ENCODE data around the gene KLHL17.

KLHL17 gene

DNA sequence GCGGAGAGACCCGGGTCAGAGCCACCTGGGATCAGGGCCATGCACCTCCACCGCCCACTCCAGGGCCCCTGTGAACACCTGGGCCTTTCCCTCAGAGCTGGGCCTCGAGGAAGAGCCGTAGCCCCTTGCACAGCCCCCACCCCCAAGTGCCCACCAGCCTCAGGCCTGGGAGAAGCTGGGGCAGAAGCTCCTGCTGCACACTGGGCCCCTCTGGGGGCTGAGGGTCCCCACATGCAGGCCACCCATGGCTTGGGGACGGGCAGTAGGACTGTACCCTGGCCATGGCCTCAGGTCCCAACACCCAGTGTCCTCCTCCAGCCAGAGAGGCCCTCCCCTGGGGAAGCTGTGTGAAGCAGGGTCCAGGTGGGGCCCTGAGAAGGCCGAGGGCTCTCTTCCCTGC lies 7.8 kb upstream of the KLHL17 start:
- H3K9ac ChIP-seq (ENCODE audit: low read length in 5 of 5), result no peak overlapping the region
- H3K27me3 ChIP-seq (ENCODE audit: control insufficient read depth in 5 of 5, insufficient read depth in 4 of 5, low read length in 5 of 5), result no peaks in the 10 kb centered on the region
- H3K36me3 ChIP-seq (ENCODE audit: control insufficient read depth in 5 of 5, insufficient read depth in 5 of 5, low read length in 5 of 5), result peaks cover 0 to 95% (median 92%) of the 10 kb centered on the region in 5 donors
- no peak overlapping the region for H3K27ac ChIP-seq (ENCODE audit: low read depth, low read length)
- no peak overlapping the region for H3K4me3 ChIP-seq (ENCODE audit: low read depth in 1 of 5, low read length in 5 of 5)
- H3K9me3 ChIP-seq (ENCODE audit: control insufficient read depth in 5 of 5, low read length in 5 of 5), result no peaks in the 10 kb centered on the region
- H3K4me1 ChIP-seq (ENCODE audit: control insufficient read depth in 5 of 5, insufficient read depth in 5 of 5, low read length in 5 of 5), result peaks cover 2 to 7% (median 5%) of the 10 kb centered on the region in 5 donors

DNA sequence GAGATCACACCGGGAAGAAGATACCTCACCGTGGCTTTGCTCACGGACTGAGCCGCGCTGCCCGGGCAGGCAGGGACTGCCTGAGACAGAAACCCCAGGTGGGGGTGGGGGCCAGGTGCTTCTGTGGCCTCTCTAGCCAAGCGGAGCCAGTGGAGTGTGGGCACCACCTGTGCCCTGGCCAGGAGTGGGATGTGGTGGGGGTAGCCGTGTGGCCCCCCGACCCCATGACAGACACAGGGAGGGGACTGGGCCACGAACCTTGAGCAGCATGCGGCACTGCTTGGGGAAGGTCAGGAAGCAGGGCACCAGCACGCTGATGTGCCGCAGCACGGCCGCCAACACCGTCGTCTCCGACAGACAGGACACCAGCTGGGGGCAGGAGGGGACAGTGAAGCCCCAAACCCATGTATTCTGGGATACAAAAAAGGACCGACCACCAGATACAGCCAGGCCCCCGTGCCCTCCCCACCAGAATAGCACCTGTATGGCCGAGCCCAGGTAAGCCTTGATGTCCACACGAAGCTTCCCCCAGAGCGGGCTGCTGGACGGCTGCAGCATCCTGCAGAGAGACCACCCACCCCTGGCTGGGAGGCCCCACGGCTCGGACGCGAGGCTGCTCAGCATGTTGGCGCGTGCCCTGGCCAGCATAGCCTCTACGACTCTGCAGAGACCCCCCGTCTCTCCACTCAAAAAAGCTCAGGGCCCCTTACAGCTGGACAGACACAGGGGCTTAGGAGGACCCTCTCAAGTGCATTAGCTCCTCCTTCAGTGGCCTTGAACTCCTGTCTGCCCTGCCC lies 6.7 kb upstream of the KLHL17 start:
- Histone ChIP-seq H3K4me3 (ENCODE audit: low read depth in 1 of 5, low read length in 5 of 5) (no peak overlapping the region), H3K9ac (ENCODE audit: low read length in 5 of 5) (no peak overlapping the region), H3K9me3 (ENCODE audit: control insufficient read depth in 5 of 5, low read length in 5 of 5) (no peaks in the 10 kb centered on the region), H3K36me3 (ENCODE audit: control insufficient read depth in 5 of 5, insufficient read depth in 5 of 5, low read length in 5 of 5) (peaks cover 0 to 83% (median 81%) of the 10 kb centered on the region in 5 donors), H3K27me3 (ENCODE audit: control insufficient read depth in 5 of 5, insufficient read depth in 4 of 5, low read length in 5 of 5) (no peaks in the 10 kb centered on the region), H3K27ac (ENCODE audit: low read depth, low read length) (no peak overlapping the region), H3K4me1 (ENCODE audit: control insufficient read depth in 5 of 5, insufficient read depth in 5 of 5, low read length in 5 of 5) (peaks cover 5 to 18% (median 16%) of the 10 kb centered on the region in 5 donors)

DNA sequence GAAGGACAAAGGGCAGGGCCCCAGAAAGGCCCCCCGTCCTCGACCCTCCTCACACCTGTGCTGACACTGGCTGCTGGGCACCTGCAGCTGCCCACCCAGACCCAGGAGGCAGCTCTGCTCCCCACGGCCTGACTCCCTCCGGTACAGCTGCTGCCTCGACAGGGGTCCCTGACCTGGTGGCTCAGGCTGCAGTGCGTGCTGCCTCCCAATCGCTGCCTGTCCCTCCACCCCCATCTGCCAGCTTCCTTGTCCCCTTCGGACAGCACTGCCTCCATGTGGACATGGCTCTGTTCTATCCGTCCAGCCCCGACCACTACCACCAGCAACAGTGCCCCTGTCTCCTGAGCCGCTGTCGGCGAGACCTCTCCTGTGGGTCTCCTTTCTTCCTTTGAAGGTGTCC lies 5.5 kb upstream of the KLHL17 start:
- H3K9ac ChIP-seq (ENCODE audit: low read length in 5 of 5), result no peak overlapping the region
- peaks cover 5 to 27% (median 23%) of the 10 kb centered on the region in 5 donors for H3K4me1 ChIP-seq (ENCODE audit: control insufficient read depth in 5 of 5, insufficient read depth in 5 of 5, low read length in 5 of 5)
- H3K27ac ChIP-seq (ENCODE audit: low read depth, low read length), result no peak overlapping the region
- H3K36me3 ChIP-seq (ENCODE audit: control insufficient read depth in 5 of 5, insufficient read depth in 5 of 5, low read length in 5 of 5), result peaks cover 0 to 71% (median 69%) of the 10 kb centered on the region in 5 donors
- no peaks in the 10 kb centered on the region for H3K9me3 ChIP-seq (ENCODE audit: control insufficient read depth in 5 of 5, low read length in 5 of 5)
- H3K4me3 ChIP-seq (ENCODE audit: low read depth in 1 of 5, low read length in 5 of 5), result no peak overlapping the region
- no peaks in the 10 kb centered on the region for H3K27me3 ChIP-seq (ENCODE audit: control insufficient read depth in 5 of 5, insufficient read depth in 4 of 5, low read length in 5 of 5)

DNA sequence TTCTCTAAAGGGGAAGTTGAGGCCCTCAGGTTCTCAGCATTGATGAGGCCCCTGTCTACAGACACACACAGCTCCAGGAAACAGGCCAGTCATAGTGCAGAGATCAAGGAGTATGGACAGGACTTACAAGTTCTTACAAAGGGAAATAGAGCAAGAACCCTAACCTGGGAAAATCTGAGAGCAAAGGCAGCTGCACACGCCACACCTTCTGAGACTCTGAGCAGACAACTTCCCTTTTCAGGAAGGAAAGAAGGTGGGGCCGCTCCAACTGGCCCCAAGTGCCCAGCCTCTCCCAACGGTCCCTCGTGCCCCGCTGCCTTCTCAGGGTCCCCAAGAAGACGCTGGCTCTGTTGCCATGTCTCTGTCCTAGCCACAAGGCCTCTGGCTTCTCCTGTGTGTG lies 4.9 kb upstream of the KLHL17 start:
- H3K36me3 ChIP-seq (ENCODE audit: control insufficient read depth in 5 of 5, insufficient read depth in 5 of 5, low read length in 5 of 5), result peaks cover 0 to 66% (median 64%) of the 10 kb centered on the region in 5 donors
- peaks cover 5 to 32% (median 27%) of the 10 kb centered on the region in 5 donors for H3K4me1 ChIP-seq (ENCODE audit: control insufficient read depth in 5 of 5, insufficient read depth in 5 of 5, low read length in 5 of 5)
- H3K27ac ChIP-seq (ENCODE audit: low read depth, low read length), result no peak overlapping the region
- H3K4me3 ChIP-seq (ENCODE audit: low read depth in 1 of 5, low read length in 5 of 5), result no peak overlapping the region
- no peaks in the 10 kb centered on the region for H3K27me3 ChIP-seq (ENCODE audit: control insufficient read depth in 5 of 5, insufficient read depth in 4 of 5, low read length in 5 of 5)
- H3K9ac ChIP-seq (ENCODE audit: low read length in 5 of 5), result no peak overlapping the region
- H3K9me3 ChIP-seq (ENCODE audit: control insufficient read depth in 5 of 5, low read length in 5 of 5), result no peaks in the 10 kb centered on the region

DNA sequence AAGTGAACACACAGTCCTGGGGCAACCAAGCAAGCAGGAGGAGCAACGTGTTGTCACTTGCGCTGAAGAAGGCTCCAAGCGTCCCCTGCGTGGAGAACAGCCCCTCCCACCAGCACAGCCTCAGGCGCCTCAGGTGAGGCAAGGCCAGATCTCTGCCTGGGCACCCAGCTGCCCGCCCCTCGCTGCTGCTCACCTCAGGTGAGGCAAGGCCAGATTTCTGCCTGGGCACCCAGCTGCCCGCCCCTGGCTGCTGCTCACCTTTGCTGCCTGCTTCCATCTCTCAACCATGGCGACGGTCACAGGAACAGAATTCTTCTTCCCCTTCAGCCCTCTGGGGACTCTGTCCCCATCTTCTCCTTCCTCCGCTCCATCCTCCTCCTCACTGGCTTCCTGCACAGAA lies 3.7 kb upstream of the KLHL17 start:
- H3K36me3 ChIP-seq (ENCODE audit: control insufficient read depth in 5 of 5, insufficient read depth in 5 of 5, low read length in 5 of 5), result peaks cover 0 to 54% (median 52%) of the 10 kb centered on the region in 5 donors
- no peak overlapping the region for H3K9ac ChIP-seq (ENCODE audit: low read length in 5 of 5)
- H3K9me3 ChIP-seq (ENCODE audit: control insufficient read depth in 5 of 5, low read length in 5 of 5), result no peaks in the 10 kb centered on the region
- no peak overlapping the region for H3K27ac ChIP-seq (ENCODE audit: low read depth, low read length)
- peaks cover 5 to 38% (median 33%) of the 10 kb centered on the region in 5 donors for H3K4me1 ChIP-seq (ENCODE audit: control insufficient read depth in 5 of 5, insufficient read depth in 5 of 5, low read length in 5 of 5)
- no peak overlapping the region for H3K4me3 ChIP-seq (ENCODE audit: low read depth in 1 of 5, low read length in 5 of 5)
- H3K27me3 ChIP-seq (ENCODE audit: control insufficient read depth in 5 of 5, insufficient read depth in 4 of 5, low read length in 5 of 5), result no peaks in the 10 kb centered on the region

DNA sequence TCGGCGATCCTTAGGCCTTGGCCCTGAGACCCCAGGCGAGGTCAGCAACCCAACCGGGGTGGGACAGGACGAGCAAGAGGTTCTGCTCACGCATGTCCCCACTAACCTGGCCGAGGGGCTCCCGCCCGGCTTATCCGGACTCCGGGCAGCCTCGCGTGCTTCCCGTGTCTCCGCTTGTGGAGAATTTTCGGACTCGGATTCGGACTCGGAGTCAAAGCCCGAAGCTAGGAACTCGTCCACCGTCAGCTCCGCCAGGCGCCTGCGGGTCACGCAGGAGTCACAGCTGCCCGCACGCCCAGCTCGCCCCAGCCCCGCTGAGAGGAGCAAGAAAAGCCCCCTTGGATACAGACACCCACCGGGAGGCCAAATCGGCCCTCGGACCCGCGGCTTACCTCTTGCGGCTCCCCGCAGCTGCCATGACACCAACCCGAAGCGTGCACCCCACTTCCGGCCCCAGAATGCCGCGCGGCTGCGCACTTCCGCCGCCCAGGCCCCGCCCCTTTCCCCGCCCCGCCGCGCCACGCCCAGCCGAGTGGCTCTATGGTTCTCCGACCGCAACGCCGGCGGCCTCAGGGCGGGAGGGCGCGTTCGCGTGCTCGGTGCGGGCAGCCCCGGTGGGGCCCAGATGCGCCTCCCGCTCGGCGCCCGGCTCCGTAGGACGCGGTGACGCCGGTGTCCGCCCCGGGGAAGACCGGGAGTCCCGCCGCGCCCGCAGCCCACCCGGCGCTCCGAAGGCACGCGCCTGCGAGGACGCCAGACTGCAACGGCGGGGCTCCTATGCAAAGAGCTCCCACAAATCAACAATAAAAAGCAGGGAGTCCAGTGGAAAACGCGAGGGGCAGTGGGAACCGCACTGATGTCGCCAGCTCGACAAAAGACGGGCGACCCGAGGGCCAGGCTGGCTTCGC lies 1.3 kb upstream of the KLHL17 start, which contains the start of gene NOC2L:
Gene NOC2L, minus strand, starts transcription at position 434 of the 908 bp plus-strand sequence. Its CDS starts 16 bp downstream, at position 418.
- peak within 1 kb of the TSS; percentile 59 to 95 (median 91) for H3K9ac ChIP-seq (ENCODE audit: low read length in 5 of 5)
- H3K27me3 ChIP-seq (ENCODE audit: control insufficient read depth in 5 of 5, insufficient read depth in 4 of 5, low read length in 5 of 5), result no peaks in the 10 kb centered on the region
- H3K27ac ChIP-seq (ENCODE audit: low read depth, low read length), result peak within 1 kb of the TSS; percentile 23
- peaks cover 5 to 38% (median 34%) of the 10 kb centered on the region in 5 donors for H3K4me1 ChIP-seq (ENCODE audit: control insufficient read depth in 5 of 5, insufficient read depth in 5 of 5, low read length in 5 of 5)
- H3K4me3 ChIP-seq (ENCODE audit: low read depth in 1 of 5, low read length in 5 of 5), result peak within 1 kb of the TSS; percentile 94 to 99 (median 97)
- no peaks in the 10 kb centered on the region for H3K9me3 ChIP-seq (ENCODE audit: control insufficient read depth in 5 of 5, low read length in 5 of 5)
- peaks cover 0 to 46% (median 32%) of the 10 kb centered on the region in 5 donors for H3K36me3 ChIP-seq (ENCODE audit: control insufficient read depth in 5 of 5, insufficient read depth in 5 of 5, low read length in 5 of 5)

DNA sequence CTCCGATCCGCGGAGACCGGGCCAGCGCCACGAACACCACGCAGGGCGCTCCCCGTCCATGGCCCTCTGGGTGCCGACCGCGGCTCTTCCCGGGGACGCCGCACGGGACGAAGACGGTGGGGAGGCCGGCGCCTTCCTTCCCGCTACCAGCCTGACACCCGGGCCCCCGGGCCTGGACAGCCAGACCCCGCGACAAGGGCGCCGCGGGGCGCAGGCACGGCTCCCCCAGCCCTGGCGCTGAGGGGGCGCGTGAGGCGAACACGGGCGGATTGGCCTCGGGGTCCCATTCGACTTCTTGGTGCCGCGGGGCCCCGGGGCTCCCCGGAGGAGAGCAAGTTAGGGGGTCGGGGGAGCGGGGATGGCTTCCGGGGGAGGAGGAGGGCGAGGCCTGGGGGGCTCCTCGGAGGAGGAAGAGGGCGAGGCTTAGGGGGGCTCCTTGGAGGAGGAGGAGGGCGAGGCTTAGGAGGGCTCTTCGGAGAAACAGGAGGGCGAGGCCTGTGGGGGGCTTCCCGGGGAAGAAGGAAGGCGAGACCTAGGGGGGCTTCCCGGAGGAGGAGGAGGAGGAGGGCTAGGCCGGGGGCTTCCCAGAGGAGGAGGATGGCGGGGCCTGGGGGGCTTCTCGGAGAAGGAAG lies 537 bp upstream of the KLHL17 start:
- Histone ChIP-seq H3K4me1 (ENCODE audit: control insufficient read depth in 5 of 5, insufficient read depth in 5 of 5, low read length in 5 of 5) (peaks cover 5 to 38% (median 34%) of the 10 kb centered on the region in 5 donors), H3K27me3 (ENCODE audit: control insufficient read depth in 5 of 5, insufficient read depth in 4 of 5, low read length in 5 of 5) (no peaks in the 10 kb centered on the region), H3K9ac (ENCODE audit: low read length in 5 of 5) (peak overlapping the region in 2 of 5 donors; percentile 64 to 68), H3K27ac (ENCODE audit: low read depth, low read length) (no peak overlapping the region), H3K4me3 (ENCODE audit: low read depth in 1 of 5, low read length in 5 of 5) (peak overlapping the region; percentile 29 to 99 (median 95)), H3K9me3 (ENCODE audit: control insufficient read depth in 5 of 5, low read length in 5 of 5) (no peaks in the 10 kb centered on the region), H3K36me3 (ENCODE audit: control insufficient read depth in 5 of 5, insufficient read depth in 5 of 5, low read length in 5 of 5) (peaks cover 0 to 40% (median 24%) of the 10 kb centered on the region in 5 donors)

DNA sequence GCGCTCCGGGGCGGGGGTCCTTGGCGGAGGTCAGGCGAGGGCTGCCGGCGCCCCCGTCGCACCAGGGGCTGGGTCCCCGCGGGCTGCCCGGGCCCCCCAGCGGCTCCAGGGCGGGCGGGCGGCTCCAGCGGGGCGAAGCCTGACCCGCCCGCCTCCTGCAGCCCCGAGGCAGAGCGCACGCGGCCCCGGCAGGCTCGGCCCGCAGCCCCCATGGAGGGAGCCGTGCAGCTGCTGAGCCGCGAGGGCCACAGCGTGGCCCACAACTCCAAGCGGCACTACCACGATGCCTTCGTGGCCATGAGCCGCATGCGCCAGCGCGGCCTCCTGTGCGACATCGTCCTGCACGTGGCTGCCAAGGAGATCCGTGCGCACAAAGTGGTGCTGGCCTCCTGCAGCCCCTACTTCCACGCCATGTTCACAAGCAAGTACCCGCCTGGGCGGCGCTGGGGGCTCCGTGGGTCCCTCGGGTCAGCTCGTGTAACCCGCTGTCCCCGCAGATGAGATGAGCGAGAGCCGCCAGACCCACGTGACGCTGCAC lies 817 bp downstream of the KLHL17 start:
- H3K9me3 ChIP-seq (ENCODE audit: control insufficient read depth in 5 of 5, low read length in 5 of 5), result no peaks in the 10 kb centered on the region
- H3K36me3 ChIP-seq (ENCODE audit: control insufficient read depth in 5 of 5, insufficient read depth in 5 of 5, low read length in 5 of 5), result peaks cover 0 to 27% (median 11%) of the 10 kb centered on the region in 5 donors
- H3K4me1 ChIP-seq (ENCODE audit: control insufficient read depth in 5 of 5, insufficient read depth in 5 of 5, low read length in 5 of 5), result peaks cover 5 to 43% (median 36%) of the 10 kb centered on the region in 5 donors
- H3K27me3 ChIP-seq (ENCODE audit: control insufficient read depth in 5 of 5, insufficient read depth in 4 of 5, low read length in 5 of 5), result peaks cover 0 to 3% (median 0%) of the 10 kb centered on the region in 5 donors
- H3K27ac ChIP-seq (ENCODE audit: low read depth, low read length), result no peak overlapping the region
- H3K4me3 ChIP-seq (ENCODE audit: low read depth in 1 of 5, low read length in 5 of 5), result peak overlapping the region in 4 of 5 donors; percentile 56 to 98 (median 66)
- H3K9ac ChIP-seq (ENCODE audit: low read length in 5 of 5), result peak overlapping the region in 2 of 5 donors; percentile 46 to 64
